Stimulated activated CD8-positive, alpha-beta memory T cell treated with anti-CD3 and anti-CD28 coated beads, Interleukin-4, amount 100 ng/mL, for 4 hours (primary cell): ENCODE results near the gene LNPK.
"Not testable (repeated sequence)": the region's sequence is repeated elsewhere in the genome, so short reads cannot be mapped to it uniquely, and the experiment has no call there.

Source experiments
- DNase-seq, 2 donors: peaks; one replicate each; pipeline ENCODE4 v3.0.0-alpha.2; 2020; ENCODE audit warnings: low read depth in 2 of 2, low spot score in 1 of 2

LNPK gene

GRCh38 chr2:175976391-175977157 lies 25.5 kb downstream of the LNPK start:
- no peak for DNase-seq

GRCh38 chr2:175973373-175973772 lies 28.7 kb downstream of the LNPK start:
- DNase-seq = no peak

GRCh38 chr2:175966839-175967238 lies 35.2 kb downstream of the LNPK start:
- no peak for DNase-seq

- no peak for DNase-seq
These were observed 36.3 kb downstream of the LNPK start for GRCh38 chr2:175965773-175966172.

GRCh38 chr2:175964195-175964594 lies 37.9 kb downstream of the LNPK start:
- DNase-seq = no peak

- DNase-seq = not testable (repeated sequence)
These were observed 38.9 kb downstream of the LNPK start for GRCh38 chr2:175963171-175963570.

- no peak for DNase-seq
These were observed 44.2 kb downstream of the LNPK start for GRCh38 chr2:175957845-175958244.

GRCh38 chr2:175955136-175955535 lies 46.9 kb downstream of the LNPK start:
- no peak for DNase-seq

- DNase-seq = no peak
These were observed 51.6 kb downstream of the LNPK start for GRCh38 chr2:175950512-175950911.

GRCh38 chr2:175948191-175948590 lies 53.9 kb downstream of the LNPK start:
- no peak for DNase-seq

GRCh38 chr2:175947073-175947472 lies 55.0 kb downstream of the LNPK start:
- no peak for DNase-seq

- no peak for DNase-seq
These were observed 60.4 kb downstream of the LNPK start for GRCh38 chr2:175941699-175942098.

- no peak for DNase-seq
These were observed 64.9 kb downstream of the LNPK start for GRCh38 chr2:175937216-175937615.

- DNase-seq = no peak
These were observed 66.5 kb downstream of the LNPK start for GRCh38 chr2:175935289-175936181.

- no peak for DNase-seq
These were observed 69.4 kb downstream of the LNPK start for GRCh38 chr2:175932675-175933074.

GRCh38 chr2:175931805-175932204 lies 70.3 kb downstream of the LNPK start:
- DNase-seq = no peak

- no peak for DNase-seq
These were observed 71.6 kb downstream of the LNPK start for GRCh38 chr2:175930504-175930903.

- DNase-seq = no peak
These were observed 72.2 kb downstream of the LNPK start for GRCh38 chr2:175929850-175930249.

GRCh38 chr2:175926272-175926671 lies 75.8 kb downstream of the LNPK start:
- DNase-seq = no peak

- DNase-seq = no peak
These were observed 79.9 kb downstream of the LNPK start for GRCh38 chr2:175922160-175922559.

GRCh38 chr2:175918935-175919334 lies 83.1 kb downstream of the LNPK start:
- DNase-seq = no peak

- DNase-seq = no peak
These were observed 87.2 kb downstream of the LNPK start for GRCh38 chr2:175914846-175915245.
